HCT116 (cell line): ENCODE measurements around the gene ATP11B. TPM values are rescaled to one million over a fixed set of nuclear protein-coding genes. Genes with fewer than 3 reads are reported as not detected.

Source experiments
- ATAC-seq: fragments of 200-7000 bp; cut with Tn5 transposase; 2 replicates; pipeline ENCODE4 v1.9.1; 2020; ENCODE audit warnings: mild to moderate bottlenecking, moderate library complexity
- BruUV-seq: library from RNA; stranded (reverse); fragments of 400-500 nt; replicated peaks from 2 replicates; lab custom pipeline; 2021; lab: Mats Ljungman, UMichigan
- CTCF ChIA-PET: fragments of 300-600 bp; sonication (Branson Sonifier 250); formaldehyde crosslinking; loops from one replicate; lab custom pipeline; 2021; ENCODE audit warnings: antibody characterized with exemption; lab: Charles Lee
- POLR2A ChIA-PET: fragments of 300-600, 350-600 bp; sonication (Branson Sonifier 250); formaldehyde crosslinking; loops from one replicate; lab custom pipeline; 2021; ENCODE audit warnings: antibody characterized with exemption; lab: Charles Lee
- RAD21 ChIA-PET, 2 experiments: fragments of 300-600 bp; sonication (Branson Sonifier 250); formaldehyde crosslinking; loops; one replicate each; lab custom pipeline; 2023; ENCODE audit warnings: low total read pairs in 2 of 2; ENCODE audit not compliant: uncharacterized antibody in 2 of 2, unreplicated experiment in 2 of 2, low non-redundant PET in 1 of 2; lab: Charles Lee
- DNase-seq: peaks from one replicate; pipeline ENCODE4 v3.0.0-alpha.2; 2010; ENCODE audit warnings: low read depth, low spot score
- H2AFZ ChIP-seq: fragments of 200-600 bp; shearing (Covaris generic), sonication (generic); 2 replicates; pipeline ENCODE4 v1.6.1; 2017; ENCODE audit warnings: low read depth, mixed run types, mixed read lengths, antibody characterized with exemption, low read length; ENCODE audit not compliant: poor library complexity, severe bottlenecking
- H3K27ac ChIP-seq: 2 replicates; pipeline ENCODE4 v1.5.1; 2012; ENCODE audit warnings: low read depth, low read length
- H3K27me3 ChIP-seq: fragments of 200-600 bp; sonication (generic); 2 replicates; pipeline ENCODE4 v1.6.1; 2016; ENCODE audit warnings: mixed run types, low read length, mixed read lengths; ENCODE audit not compliant: insufficient read depth
- H3K36me3 ChIP-seq, 2 experiments: fragments of 200-500 bp in 1 of 2; fragments of 200-600 bp in 1 of 2; sonication (Bioruptor generic) in 1 of 2; sonication (generic) in 1 of 2; 2 replicates each; pipeline versions ENCODE4 v1.5.1 to v1.6.1; 2014 to 2016; ENCODE audit warnings: low read length in 2 of 2, inconsistent platforms in 1 of 2, mixed read lengths in 1 of 2, mixed run types in 1 of 2; ENCODE audit not compliant: insufficient read depth in 2 of 2, control insufficient read depth in 1 of 2
- H3K4me1 ChIP-seq, 2 experiments: fragments of 200-600 bp in 1 of 2; sonication (generic) in 1 of 2; 2 replicates each; pipeline versions ENCODE4 v1.5.1 to v1.6.1; 2012 to 2017; ENCODE audit warnings: low read length in 2 of 2, inconsistent platforms in 1 of 2, mild to moderate bottlenecking in 1 of 2, mixed read lengths in 1 of 2, mixed run types in 1 of 2, moderate library complexity in 1 of 2; ENCODE audit not compliant: insufficient read depth in 2 of 2, control insufficient read depth in 1 of 2
- H3K4me2 ChIP-seq: fragments of 200-600 bp; sonication (generic); 2 replicates; pipeline ENCODE4 v1.6.1; 2017; ENCODE audit warnings: mixed run types, low read length, mixed read lengths
- H3K4me3 ChIP-seq, 2 experiments: fragments of 200-600 bp in 1 of 2; sonication (generic) in 1 of 2; replicated peaks in 1 of 2; 2 replicates each; pipeline ENCODE4 v1.5.1; 2011 to 2016; ENCODE audit warnings: low read length in 2 of 2, control low read depth in 1 of 2, low read depth in 1 of 2, mild to moderate bottlenecking in 1 of 2, mixed read lengths in 1 of 2, mixed run types in 1 of 2
- H3K79me2 ChIP-seq: fragments of 200-600 bp; sonication (generic); 2 replicates; pipeline ENCODE4 v1.6.1; 2017; ENCODE audit warnings: mild to moderate bottlenecking, mixed run types, low read length, moderate library complexity, mixed read lengths; ENCODE audit not compliant: insufficient read depth
- H3K9ac ChIP-seq: fragments of 200-600 bp; sonication (generic); 2 replicates; pipeline ENCODE4 v1.6.1; 2016; ENCODE audit warnings: low read length, mixed read lengths
- H3K9me2 ChIP-seq: fragments of 200-600 bp; sonication (generic), shearing (Covaris generic); 2 replicates; pipeline ENCODE4 v1.6.1; 2017; ENCODE audit warnings: mixed run types, mild to moderate bottlenecking, moderate library complexity; ENCODE audit not compliant: insufficient read depth
- H3K9me3 ChIP-seq, 2 experiments: fragments of 200-500 bp in 1 of 2; fragments of 200-600 bp in 1 of 2; sonication (Bioruptor generic) in 1 of 2; sonication (generic) in 1 of 2; 2 replicates each; pipeline ENCODE4 v1.6.1; 2014 to 2017; ENCODE audit warnings: low read length in 2 of 2, mixed read lengths in 2 of 2, inconsistent platforms in 1 of 2, low read depth in 1 of 2, mild to moderate bottlenecking in 1 of 2, mixed run types in 1 of 2, moderate library complexity in 1 of 2; ENCODE audit not compliant: control insufficient read depth in 1 of 2, insufficient read depth in 1 of 2
- H4K20me1 ChIP-seq: fragments of 200-600 bp; sonication (generic), shearing (Covaris generic); 2 replicates; pipeline ENCODE4 v1.6.1; 2017; ENCODE audit warnings: mixed run types, mild to moderate bottlenecking, moderate library complexity; ENCODE audit not compliant: insufficient read depth
- CBX3 ChIP-seq: IDR thresholded peaks from 2 replicates; pipeline ENCODE4 v1.6.1; 2012; ENCODE audit warnings: low read depth
- EGR1 ChIP-seq: IDR thresholded peaks from 2 replicates; pipeline ENCODE4 v1.6.1; 2012; ENCODE audit warnings: low read depth
- EZH2 ChIP-seq: fragments of 200-600 bp; sonication (generic); IDR thresholded peaks from 2 replicates; pipeline ENCODE4 v1.6.1; 2017; ENCODE audit warnings: antibody characterized with exemption, mixed run types
- EZH2phosphoT487 ChIP-seq: fragments of 200-600 bp; IDR thresholded peaks from 2 replicates; pipeline ENCODE4 v1.6.1; 2018; ENCODE audit warnings: antibody characterized with exemption, borderline replicate concordance
- FOSL1 ChIP-seq: IDR thresholded peaks from 2 replicates; pipeline ENCODE4 v1.6.1; 2012; ENCODE audit warnings: low read depth
- POLR2A ChIP-seq: IDR thresholded peaks from 2 replicates; pipeline ENCODE4 v1.7.0; 2011; ENCODE audit warnings: borderline replicate concordance; ENCODE audit not compliant: insufficient read depth, insufficient read length; ENCODE audit errors: extremely low read depth
- SIN3A ChIP-seq: IDR thresholded peaks from 2 replicates; pipeline ENCODE4 v1.6.1; 2012; ENCODE audit warnings: low read depth
- SP1 ChIP-seq: IDR thresholded peaks from 2 replicates; pipeline ENCODE4 v1.6.1; 2012; ENCODE audit warnings: low read depth
- SRF ChIP-seq: IDR thresholded peaks from 2 replicates; pipeline ENCODE4 v1.6.1; 2012; ENCODE audit warnings: low read depth
- ZBTB33 ChIP-seq: IDR thresholded peaks from 2 replicates; pipeline ENCODE4 v1.6.1; 2011; ENCODE audit warnings: mild to moderate bottlenecking, low read length, moderate library complexity; ENCODE audit not compliant: insufficient replicate concordance; ENCODE audit errors: extremely low read depth
- ZFX ChIP-seq: fragments of 450-650 bp; IDR thresholded peaks from 2 replicates; pipeline ENCODE4 v1.6.1; 2017
- intact Hi-C: fragments of 100-400 bp; cut with micrococcal nuclease; formaldehyde crosslinking; loops from 2 replicates; pipeline ENCODE4 v1.10.0; 2022
- total RNA-seq: library from RNA; stranded (reverse); gene quantifications from one replicate; pipeline ENCODE4 v1.2.1, GENCODE V29; 2021; ENCODE audit not compliant: unreplicated experiment
- TF ChIP-seq, protein P1 (sequence below), 3 experiments: fragments of 200-600 bp in 1 of 3; sonication (generic) in 1 of 3; IDR thresholded peaks in 2 of 3; conservative IDR thresholded peaks in 1 of 3; 2 replicates each; pipeline ENCODE4 v1.5.1; 2012 to 2017; ENCODE audit warnings: low read depth in 2 of 3, low read length in 2 of 3, antibody characterized with exemption in 1 of 3, borderline replicate concordance in 1 of 3, control low read depth in 1 of 3, mild to moderate bottlenecking in 1 of 3, mixed read lengths in 1 of 3, mixed run types in 1 of 3, moderate library complexity in 1 of 3; ENCODE audit not compliant: insufficient read depth in 1 of 3
- TF ChIP-seq, protein P2 (sequence below): IDR thresholded peaks from 2 replicates; pipeline ENCODE4 v1.6.1; 2012

The ATP11B gene
- total RNA-seq, 1 experiment from 2014 or later = 53.0 TPM

DNA sequence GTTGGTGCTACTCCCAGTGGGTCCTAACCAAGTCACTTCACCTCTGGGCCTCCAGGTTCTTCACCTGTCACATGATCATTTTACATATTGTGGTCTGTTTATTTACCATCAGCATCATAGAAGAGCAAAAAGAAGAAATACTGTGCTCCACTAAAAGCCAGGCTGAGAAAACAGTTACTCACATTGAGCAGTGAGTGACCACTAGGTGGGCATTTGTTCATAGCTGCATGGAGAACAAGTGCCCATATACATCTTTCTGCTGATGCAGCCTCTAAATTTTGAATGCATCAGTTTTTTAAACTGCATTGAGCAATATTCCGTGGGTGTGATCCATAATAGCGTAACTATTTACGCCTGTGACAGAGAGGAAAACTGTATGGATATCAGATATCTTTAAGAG is 110.9 kb downstream of the ATP11B start:
- H3K4me1 ChIP-seq = peaks cover 0 to 2% of the 10 kb centered on the region in 2 experiments; a peak in 1 of 4 replicates
- no peaks in the 10 kb centered on the region for H3K9me2 ChIP-seq
- no peaks in the 10 kb centered on the region for H3K79me2 ChIP-seq
- H3K9ac ChIP-seq = no peak overlapping the region
- H3K4me3 ChIP-seq = no peak overlapping the region
- no peaks in the 10 kb centered on the region for H4K20me1 ChIP-seq
- no peaks in the 10 kb centered on the region for H3K27me3 ChIP-seq
- no peak overlapping the region for H2AFZ ChIP-seq
- no TSS peak for BruUV-seq
- no peak overlapping the region for H3K27ac ChIP-seq
- intact Hi-C loops = loop anchor here (10.0 kb wide), 1 partner anchor 481 kb away; no protein-coding TSS in a partner anchor
- CTCF ChIA-PET = interaction anchor here (2.5 kb wide), 2 partner anchors 12 to 190 kb away, joined by 8 to 9 read pairs; no protein-coding TSS in a partner anchor
- no peaks in the 10 kb centered on the region for H3K9me3 ChIP-seq
- DNase-seq (no peak), ATAC-seq (no peak)
- RAD21 ChIA-PET = no interaction called here
- H3K4me2 ChIP-seq = no peak overlapping the region
- TF ChIP-seq, protein P1, sequence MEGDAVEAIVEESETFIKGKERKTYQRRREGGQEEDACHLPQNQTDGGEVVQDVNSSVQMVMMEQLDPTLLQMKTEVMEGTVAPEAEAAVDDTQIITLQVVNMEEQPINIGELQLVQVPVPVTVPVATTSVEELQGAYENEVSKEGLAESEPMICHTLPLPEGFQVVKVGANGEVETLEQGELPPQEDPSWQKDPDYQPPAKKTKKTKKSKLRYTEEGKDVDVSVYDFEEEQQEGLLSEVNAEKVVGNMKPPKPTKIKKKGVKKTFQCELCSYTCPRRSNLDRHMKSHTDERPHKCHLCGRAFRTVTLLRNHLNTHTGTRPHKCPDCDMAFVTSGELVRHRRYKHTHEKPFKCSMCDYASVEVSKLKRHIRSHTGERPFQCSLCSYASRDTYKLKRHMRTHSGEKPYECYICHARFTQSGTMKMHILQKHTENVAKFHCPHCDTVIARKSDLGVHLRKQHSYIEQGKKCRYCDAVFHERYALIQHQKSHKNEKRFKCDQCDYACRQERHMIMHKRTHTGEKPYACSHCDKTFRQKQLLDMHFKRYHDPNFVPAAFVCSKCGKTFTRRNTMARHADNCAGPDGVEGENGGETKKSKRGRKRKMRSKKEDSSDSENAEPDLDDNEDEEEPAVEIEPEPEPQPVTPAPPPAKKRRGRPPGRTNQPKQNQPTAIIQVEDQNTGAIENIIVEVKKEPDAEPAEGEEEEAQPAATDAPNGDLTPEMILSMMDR (IDR thresholded peaks at IDR 0.05 in 2 of 3, conservative IDR thresholded peaks at IDR 0.05 in 1 of 3; ENCODE audit: borderline replicate concordance in 1 of 3, insufficient read depth in 1 of 3, low read depth in 2 of 3, low read length in 2 of 3) = peak in 2 of 3 experiments; percentile 31 to 40; a peak in 2 of 6 replicates
- no peak for TF ChIP-seq ZBTB33
- POLR2A ChIA-PET = no interaction called here
- H3K36me3 ChIP-seq = no peaks in the 10 kb centered on the region

DNA sequence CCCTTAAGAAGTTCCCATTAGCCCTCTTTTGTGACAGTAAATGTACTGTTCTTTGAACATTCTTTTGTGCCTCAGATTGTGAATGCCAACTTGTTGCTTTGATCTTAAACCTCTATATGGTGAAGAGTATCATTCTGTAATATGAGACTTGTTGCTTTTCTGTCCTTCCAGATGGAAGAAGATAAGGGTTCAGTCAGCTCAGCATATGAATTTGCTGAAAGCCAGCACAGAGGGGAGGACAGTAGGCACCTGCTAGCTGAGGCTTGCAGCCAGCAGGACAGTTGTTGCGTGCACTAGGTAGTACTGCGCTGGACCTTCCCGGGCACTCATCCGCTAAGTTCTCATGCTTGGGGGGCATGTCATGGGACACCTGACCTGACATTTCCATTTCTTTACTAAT is 112.3 kb downstream of the ATP11B start:
- H3K27me3 ChIP-seq = no peaks in the 10 kb centered on the region
- H3K4me1 ChIP-seq = peaks cover 0 to 12% of the 10 kb centered on the region in 2 experiments; a peak in 3 of 4 replicates
- intact Hi-C loops = loop anchor here (10.0 kb wide), 1 partner anchor 479 kb away; no protein-coding TSS in a partner anchor
- no peaks in the 10 kb centered on the region for H3K79me2 ChIP-seq
- no peaks in the 10 kb centered on the region for H4K20me1 ChIP-seq
- ChIA-PET POLR2A (no interaction called here), RAD21 (interaction anchor here in 1 of 2 experiments (0.7 kb wide), 1 partner anchor 190 kb away, joined by 3 read pairs; no protein-coding TSS in a partner anchor), CTCF (no interaction called here)
- H3K4me2 ChIP-seq = no peak overlapping the region
- H3K4me3 ChIP-seq = no peak overlapping the region
- ATAC-seq = no peak
- H3K36me3 ChIP-seq = no peaks in the 10 kb centered on the region
- no peak overlapping the region for H3K27ac ChIP-seq
- BruUV-seq = no TSS peak
- H3K9me2 ChIP-seq = no peaks in the 10 kb centered on the region
- no peak overlapping the region for H3K9ac ChIP-seq
- no peaks in the 10 kb centered on the region for H3K9me3 ChIP-seq
- H2AFZ ChIP-seq = no peak overlapping the region
- DNase-seq = no peak
- TF ChIP-seq FOSL1 = no peak
- TF ChIP-seq EZH2phosphoT487 = no peak
- TF ChIP-seq SIN3A = no peak
- TF ChIP-seq, protein P1 (IDR thresholded peaks at IDR 0.05 in 2 of 3, conservative IDR thresholded peaks at IDR 0.05 in 1 of 3; ENCODE audit: borderline replicate concordance in 1 of 3, insufficient read depth in 1 of 3, low read depth in 2 of 3, low read length in 2 of 3) = no peak
- no peak for TF ChIP-seq SP1
- no peak for TF ChIP-seq SRF
- no peak for TF ChIP-seq EGR1
- no peak for TF ChIP-seq EZH2
- TF ChIP-seq, protein P2, sequence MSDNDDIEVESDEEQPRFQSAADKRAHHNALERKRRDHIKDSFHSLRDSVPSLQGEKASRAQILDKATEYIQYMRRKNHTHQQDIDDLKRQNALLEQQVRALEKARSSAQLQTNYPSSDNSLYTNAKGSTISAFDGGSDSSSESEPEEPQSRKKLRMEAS = no peak
- TF ChIP-seq CBX3 = no peak
- TF ChIP-seq ZFX = no peak
- no peak for TF ChIP-seq POLR2A
